CD14-positive monocyte (primary cell): ENCODE data around the gene NDUFB5. TPM values are rescaled to one million over a fixed set of nuclear protein-coding genes. Genes with fewer than 3 reads are reported as not detected.

ENCODE experiments used
- DNase-seq, 3 donors: peaks; one replicate each; pipeline ENCODE4 v3.0.0-alpha.2; 2011 to 2022
- H2AFZ ChIP-seq: 2 replicates; pipeline ENCODE4 v1.6.0; 2012; ENCODE audit warnings: mild to moderate bottlenecking, low read depth, low read length, inconsistent platforms; ENCODE audit not compliant: insufficient read depth, poor library complexity, severe bottlenecking
- H3K27ac ChIP-seq, 2 donors: 1 replicate in 1 of 2; 2 replicates in 1 of 2; pipeline ENCODE4 v1.5.1; 2012 to 2013; ENCODE audit warnings: low read length in 2 of 2, control low read depth in 1 of 2, inconsistent platforms in 1 of 2, low read depth in 1 of 2, mild to moderate bottlenecking in 1 of 2
- H3K27me3 ChIP-seq, 2 donors: one replicate each; pipeline versions ENCODE4 v1.6.0 to v1.6.1; 2011 to 2013; ENCODE audit warnings: low read length in 2 of 2; ENCODE audit not compliant: control insufficient read depth in 2 of 2, insufficient read depth in 2 of 2
- H3K36me3 ChIP-seq, 2 donors: replicated peaks in 1 of 2; 1 replicate in 1 of 2; 2 replicates in 1 of 2; pipeline versions ENCODE4 v1.5.1 to v1.6.1; 2012 to 2013; ENCODE audit warnings: low read length in 2 of 2, control low read depth in 1 of 2, inconsistent platforms in 1 of 2, mild to moderate bottlenecking in 1 of 2; ENCODE audit not compliant: insufficient read depth in 2 of 2, control insufficient read depth in 1 of 2
- H3K4me1 ChIP-seq, 2 donors: 1 replicate in 1 of 2; 2 replicates in 1 of 2; pipeline versions ENCODE4 v1.5.1 to v1.6.1; 2012 to 2013; ENCODE audit warnings: low read length in 2 of 2, control low read depth in 1 of 2, inconsistent platforms in 1 of 2, mild to moderate bottlenecking in 1 of 2, moderate library complexity in 1 of 2; ENCODE audit not compliant: insufficient read depth in 2 of 2, control insufficient read depth in 1 of 2
- H3K4me2 ChIP-seq: replicated peaks from 2 replicates; pipeline ENCODE3; 2012; ENCODE audit warnings: low read length, moderate library complexity, mild to moderate bottlenecking; ENCODE audit not compliant: poor library complexity, severe bottlenecking; ENCODE audit errors: extremely low read depth
- H3K4me3 ChIP-seq, 3 experiments: fragments of 200-600 bp in 1 of 3; sonication (generic) in 1 of 3; replicated peaks in 1 of 3; 1 replicate in 2 of 3; 2 replicates in 1 of 3; pipeline ENCODE4 v1.5.1; 2011 to 2013; ENCODE audit warnings: low read length in 3 of 3, mild to moderate bottlenecking in 3 of 3, control low read depth in 2 of 3, low read depth in 2 of 3, inconsistent platforms in 1 of 3, moderate library complexity in 1 of 3
- H3K79me2 ChIP-seq: 2 replicates; pipeline ENCODE4 v1.6.0; 2012; ENCODE audit warnings: mild to moderate bottlenecking, control low read depth, inconsistent platforms, low read length, moderate library complexity; ENCODE audit not compliant: insufficient read depth
- H3K9ac ChIP-seq: 2 replicates; pipeline ENCODE4 v1.6.0; 2017; ENCODE audit warnings: low read length, mild to moderate bottlenecking; ENCODE audit not compliant: insufficient read depth, poor library complexity, severe bottlenecking
- H3K9me3 ChIP-seq, 2 donors: replicated peaks in 1 of 2; 1 replicate in 1 of 2; 2 replicates in 1 of 2; pipeline versions ENCODE4 v1.5.1 to v1.6.1; 2012 to 2013; ENCODE audit warnings: low read length in 2 of 2, control low read depth in 1 of 2; ENCODE audit not compliant: control insufficient read depth in 1 of 2, insufficient read depth in 1 of 2
- H4K20me1 ChIP-seq: 2 replicates; pipeline ENCODE4 v1.6.0; 2012; ENCODE audit warnings: mild to moderate bottlenecking, low read length, control low read depth, moderate library complexity; ENCODE audit not compliant: insufficient read depth
- H3K27ac Mint-ChIP-seq, 7 donors: one replicate each; pipeline ENCODE4 v1.8.0; 2020; ENCODE audit warnings: mild to moderate bottlenecking in 7 of 7, mixed read lengths in 7 of 7, moderate library complexity in 6 of 7, inconsistent platforms in 2 of 7
- H3K27me3 Mint-ChIP-seq, 3 donors: one replicate each; pipeline ENCODE4 v1.8.0; 2021 to 2022; ENCODE audit warnings: low read depth in 3 of 3, mild to moderate bottlenecking in 3 of 3, mixed read lengths in 3 of 3, moderate library complexity in 3 of 3, inconsistent platforms in 1 of 3
- H3K36me3 Mint-ChIP-seq, 2 donors: one replicate each; pipeline ENCODE4 v1.8.0; 2020; ENCODE audit warnings: mixed read lengths in 2 of 2, inconsistent platforms in 1 of 2, mild to moderate bottlenecking in 1 of 2
- H3K4me1 Mint-ChIP-seq: one replicate; pipeline ENCODE4 v1.8.0; 2020; ENCODE audit warnings: mild to moderate bottlenecking, mixed read lengths
- H3K4me3 Mint-ChIP-seq, 2 donors: one replicate each; pipeline ENCODE4 v1.8.0; 2020; ENCODE audit warnings: mild to moderate bottlenecking in 2 of 2, mixed read lengths in 2 of 2, moderate library complexity in 1 of 2
- H3K9me3 Mint-ChIP-seq, 7 donors: one replicate each; pipeline ENCODE4 v1.8.0; 2020 to 2022; ENCODE audit warnings: mixed read lengths in 7 of 7, mild to moderate bottlenecking in 6 of 7, moderate library complexity in 6 of 7, inconsistent platforms in 2 of 7
- WGBS: methylation state at CpG from one replicate; pipeline ENCODE4 v1.1.5; 2013; ENCODE audit warnings: missing lambda C conversion rate; ENCODE audit not compliant: insufficient coverage; 5-methylcytosine and 5-hydroxymethylcytosine counted together
- intact Hi-C, 2 donors: fragments of 100-400 bp; cut with micrococcal nuclease; formaldehyde crosslinking; loops; one replicate each; pipeline versions ENCODE4 v1.15.0 to v1.15.1; 2023
- polyA plus RNA-seq, 3 donors: library from polyadenylated mRNA; depleted of rRNA in 1 of 3; unstranded in 2 of 3; stranded (reverse) in 1 of 3; fragments of 300-500 nt in 2 of 3; fragments of >200 nt in 1 of 3; fragmentation: Illumina TruSeq in 2 of 3; gene quantifications; 1 replicate in 2 of 3; 2 replicates in 1 of 3; pipeline ENCODE4 v1.2.3, GENCODE V29; 2012 to 2021
- TF ChIP-seq, protein P1 (sequence below): fragments of 200-600 bp; IDR thresholded peaks from one replicate; pipeline ENCODE4 v1.8.0; 2022; ENCODE audit warnings: antibody characterized with exemption, mild to moderate bottlenecking

Gene NDUFB5
- polyA plus RNA-seq, 3 donors = 30.8 to 144 (median 132) TPM

DNA sequence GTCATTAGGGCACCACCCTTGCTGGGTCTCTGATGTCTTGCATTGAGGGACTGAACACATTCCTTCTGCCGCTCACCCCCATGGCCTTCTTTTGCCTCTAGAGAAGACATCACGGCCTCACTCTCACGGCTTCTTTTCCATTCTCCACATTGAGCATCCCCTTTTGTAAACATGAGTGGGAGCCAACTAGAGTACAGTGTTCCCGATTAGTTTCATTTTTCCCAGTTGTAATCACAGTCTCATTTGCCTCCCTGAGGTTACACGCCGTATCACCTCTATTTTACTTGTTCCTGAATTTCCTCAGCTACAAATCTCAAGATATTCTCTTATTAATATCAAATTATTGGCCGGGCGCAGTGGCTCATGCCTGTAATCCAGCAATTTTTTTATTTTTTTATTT, 65.7 kb downstream of the NDUFB5 start:
- no peak overlapping the region for H3K4me3 ChIP-seq
- TF ChIP-seq, protein P1, sequence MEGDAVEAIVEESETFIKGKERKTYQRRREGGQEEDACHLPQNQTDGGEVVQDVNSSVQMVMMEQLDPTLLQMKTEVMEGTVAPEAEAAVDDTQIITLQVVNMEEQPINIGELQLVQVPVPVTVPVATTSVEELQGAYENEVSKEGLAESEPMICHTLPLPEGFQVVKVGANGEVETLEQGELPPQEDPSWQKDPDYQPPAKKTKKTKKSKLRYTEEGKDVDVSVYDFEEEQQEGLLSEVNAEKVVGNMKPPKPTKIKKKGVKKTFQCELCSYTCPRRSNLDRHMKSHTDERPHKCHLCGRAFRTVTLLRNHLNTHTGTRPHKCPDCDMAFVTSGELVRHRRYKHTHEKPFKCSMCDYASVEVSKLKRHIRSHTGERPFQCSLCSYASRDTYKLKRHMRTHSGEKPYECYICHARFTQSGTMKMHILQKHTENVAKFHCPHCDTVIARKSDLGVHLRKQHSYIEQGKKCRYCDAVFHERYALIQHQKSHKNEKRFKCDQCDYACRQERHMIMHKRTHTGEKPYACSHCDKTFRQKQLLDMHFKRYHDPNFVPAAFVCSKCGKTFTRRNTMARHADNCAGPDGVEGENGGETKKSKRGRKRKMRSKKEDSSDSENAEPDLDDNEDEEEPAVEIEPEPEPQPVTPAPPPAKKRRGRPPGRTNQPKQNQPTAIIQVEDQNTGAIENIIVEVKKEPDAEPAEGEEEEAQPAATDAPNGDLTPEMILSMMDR = no peak
- H2AFZ ChIP-seq = no peak overlapping the region
- Mint-ChIP-seq H3K4me1 (no peaks in the 10 kb centered on the region), H3K4me3 (no peak overlapping the region), H3K27ac (no peak overlapping the region), H3K9me3 (peaks cover 0 to 3% (median 0%) of the 10 kb centered on the region in 7 donors), H3K36me3 (no peaks in the 10 kb centered on the region), H3K27me3 (peaks cover 0 to 6% (median 4%) of the 10 kb centered on the region in 3 donors)
- intact Hi-C loops = no loop called here
- H3K9me3 ChIP-seq = no peaks in the 10 kb centered on the region
- no peaks in the 10 kb centered on the region for H3K79me2 ChIP-seq
- H3K27me3 ChIP-seq = no peaks in the 10 kb centered on the region
- no peaks in the 10 kb centered on the region for H3K4me1 ChIP-seq
- WGBS = 97% methylated on average over 5 of the region's 8 CpGs
- no peak overlapping the region for H3K27ac ChIP-seq
- DNase-seq = no peak
- no peaks in the 10 kb centered on the region for H4K20me1 ChIP-seq
- no peak overlapping the region for H3K4me2 ChIP-seq
- no peak overlapping the region for H3K9ac ChIP-seq
- no peaks in the 10 kb centered on the region for H3K36me3 ChIP-seq

DNA sequence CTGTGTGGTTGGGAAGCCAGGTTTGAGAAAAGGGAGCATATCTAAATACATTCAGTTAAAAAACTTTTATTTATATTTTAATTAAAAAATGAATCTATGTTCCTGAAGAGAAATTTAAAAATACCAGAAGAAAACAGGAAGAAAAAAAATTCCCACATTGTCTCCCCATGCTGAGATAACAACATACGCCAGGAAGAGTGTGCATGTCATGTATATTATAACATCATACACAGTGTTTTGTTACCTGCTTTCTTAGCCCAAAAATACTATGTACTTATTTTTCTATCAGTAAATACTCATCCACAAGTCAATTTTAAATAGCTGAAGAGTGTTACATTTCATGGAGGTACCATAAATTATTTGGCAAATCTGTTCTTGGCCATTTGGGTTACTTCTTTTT, 66.7 kb downstream of the NDUFB5 start:
- H3K27ac Mint-ChIP-seq = no peak overlapping the region
- H3K9me3 ChIP-seq = no peaks in the 10 kb centered on the region
- no peak overlapping the region for H3K4me3 ChIP-seq
- no peaks in the 10 kb centered on the region for H3K36me3 Mint-ChIP-seq
- no peak overlapping the region for H3K27ac ChIP-seq
- intact Hi-C loops = no loop called here
- no peak overlapping the region for H2AFZ ChIP-seq
- no peaks in the 10 kb centered on the region for H3K79me2 ChIP-seq
- WGBS = no CpG with 5 or more reads among the region's 1 CpG
- no peaks in the 10 kb centered on the region for H3K4me1 Mint-ChIP-seq
- no peak overlapping the region for H3K9ac ChIP-seq
- no peaks in the 10 kb centered on the region for H3K4me1 ChIP-seq
- H3K27me3 Mint-ChIP-seq = peaks cover 0 to 6% (median 4%) of the 10 kb centered on the region in 3 donors
- peaks cover 0 to 3% (median 0%) of the 10 kb centered on the region in 7 donors for H3K9me3 Mint-ChIP-seq
- H3K4me3 Mint-ChIP-seq = no peak overlapping the region
- no peaks in the 10 kb centered on the region for H4K20me1 ChIP-seq
- no peak overlapping the region for H3K4me2 ChIP-seq
- H3K27me3 ChIP-seq = no peaks in the 10 kb centered on the region
- no peak for DNase-seq
- H3K36me3 ChIP-seq = no peaks in the 10 kb centered on the region
- TF ChIP-seq, protein P1 = no peak
